Measurements from ENCODE around the gene STAG1.
"Not testable (repeated sequence)": the region's sequence is repeated elsewhere in the genome, so short reads cannot be mapped to it uniquely, and the experiment has no call there.

Gene STAG1

GRCh38 chr3:136602818-136603217, 149.4 kb downstream of the STAG1 start:
- Histone ChIP-seq H3K27ac (ENCODE audit: low read depth, low read length) (no peak overlapping the region), H3K9ac (ENCODE audit: low read length) (no peak overlapping the region), H3K4me3 (ENCODE audit: low read depth, low read length) (no peak overlapping the region), H3K9me3 (ENCODE audit: control insufficient read depth, insufficient read depth, low read depth, low read length) (no peaks in the 10 kb centered on the region), H3K36me3 (ENCODE audit: control insufficient read depth, insufficient read depth, low read length) (0 out of 2 replicates have a peak, but pooled peaks cover 3% of the 10 kb centered on the region), H3K27me3 (ENCODE audit: control insufficient read depth, insufficient read depth, low read length) (no peaks in the 10 kb centered on the region), H3K4me1 (ENCODE audit: control insufficient read depth, insufficient read depth, low read length) (no peaks in the 10 kb centered on the region)

DNA sequence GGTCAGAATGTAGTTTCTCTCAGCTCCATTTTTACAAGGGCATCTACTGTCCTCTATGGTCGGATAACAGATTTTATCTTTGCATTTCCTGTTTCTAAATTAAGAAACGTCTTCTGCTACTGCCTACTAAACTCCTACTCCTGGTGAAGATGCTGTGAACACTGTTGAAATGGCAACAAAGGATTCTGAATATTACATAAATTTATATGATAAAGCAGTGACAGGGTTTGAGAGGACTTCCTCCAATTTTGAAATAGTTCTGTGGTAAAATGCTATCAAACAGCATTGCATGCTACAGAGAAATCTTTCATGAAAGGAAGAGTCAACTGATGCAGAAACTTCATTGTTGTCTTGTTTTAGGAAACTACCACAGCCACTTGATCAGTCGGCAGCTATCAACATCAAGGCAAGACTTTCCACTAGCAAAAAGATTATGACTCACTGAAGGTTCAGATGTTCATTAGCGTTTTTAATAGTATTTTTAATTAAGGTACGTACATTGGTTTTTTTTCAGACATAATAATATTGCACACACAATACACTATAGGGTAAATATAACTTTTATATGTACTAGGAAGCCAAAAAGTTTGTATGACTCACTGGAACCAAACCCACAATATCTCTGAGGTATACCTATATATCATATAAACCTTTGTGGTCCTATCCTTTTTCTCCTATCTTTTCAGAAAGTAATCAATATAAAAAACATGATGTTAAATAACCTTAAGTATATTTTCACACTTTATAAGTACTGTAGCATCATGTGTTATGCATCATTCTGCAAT, 156.1 kb downstream of the STAG1 start:
- Histone ChIP-seq H3K9me3 (ENCODE audit: control insufficient read depth, insufficient read depth, low read depth, low read length) (no peaks in the 10 kb centered on the region), H3K4me3 (ENCODE audit: low read depth, low read length) (no peak overlapping the region), H3K9ac (ENCODE audit: low read length) (no peak overlapping the region), H3K27me3 (ENCODE audit: control insufficient read depth, insufficient read depth, low read length) (no peaks in the 10 kb centered on the region), H3K4me1 (ENCODE audit: control insufficient read depth, insufficient read depth, low read length) (0 out of 2 replicates have a peak, but pooled peaks cover 3% of the 10 kb centered on the region), H3K36me3 (ENCODE audit: control insufficient read depth, insufficient read depth, low read length) (no peaks in the 10 kb centered on the region), H3K27ac (ENCODE audit: low read depth, low read length) (no peak overlapping the region)

GRCh38 chr3:136586580-136586979, 165.6 kb downstream of the STAG1 start:
- Histone ChIP-seq H3K4me1 (ENCODE audit: control insufficient read depth, insufficient read depth, low read length) (no peaks in the 10 kb centered on the region), H3K9ac (ENCODE audit: low read length) (no peak overlapping the region), H3K27me3 (ENCODE audit: control insufficient read depth, insufficient read depth, low read length) (no peaks in the 10 kb centered on the region), H3K9me3 (ENCODE audit: control insufficient read depth, insufficient read depth, low read depth, low read length) (no peaks in the 10 kb centered on the region), H3K27ac (ENCODE audit: low read depth, low read length) (no peak overlapping the region), H3K4me3 (ENCODE audit: low read depth, low read length) (no peak overlapping the region), H3K36me3 (ENCODE audit: control insufficient read depth, insufficient read depth, low read length) (no peaks in the 10 kb centered on the region)

DNA sequence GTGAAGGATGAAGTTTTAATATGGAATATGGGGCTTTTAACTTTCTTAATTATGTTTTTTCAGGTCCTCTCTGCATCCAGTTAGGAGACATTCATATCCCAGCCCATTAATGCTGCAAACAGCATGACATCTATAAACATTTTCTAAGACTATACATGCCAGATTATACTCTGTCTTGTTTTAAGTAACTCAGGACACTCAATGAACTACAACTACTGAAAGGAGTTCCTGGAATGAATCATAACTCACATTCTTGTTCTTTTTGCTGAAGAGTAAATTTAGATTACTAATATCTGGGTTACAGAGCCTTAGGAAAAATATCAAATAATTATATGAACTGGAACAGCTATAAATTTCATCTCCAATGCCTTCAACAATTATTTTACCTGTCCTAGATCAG, 167.4 kb downstream of the STAG1 start:
- Histone ChIP-seq H3K9me3 (ENCODE audit: control insufficient read depth, insufficient read depth, low read depth, low read length) (no peaks in the 10 kb centered on the region), H3K27me3 (ENCODE audit: control insufficient read depth, insufficient read depth, low read length) (no peaks in the 10 kb centered on the region), H3K36me3 (ENCODE audit: control insufficient read depth, insufficient read depth, low read length) (no peaks in the 10 kb centered on the region), H3K27ac (ENCODE audit: low read depth, low read length) (no peak overlapping the region), H3K9ac (ENCODE audit: low read length) (no peak overlapping the region), H3K4me1 (ENCODE audit: control insufficient read depth, insufficient read depth, low read length) (no peaks in the 10 kb centered on the region), H3K4me3 (ENCODE audit: low read depth, low read length) (no peak overlapping the region)

GRCh38 chr3:136583823-136584222, 168.4 kb downstream of the STAG1 start:
- Histone ChIP-seq H3K9ac (ENCODE audit: low read length) (no peak overlapping the region), H3K27me3 (ENCODE audit: control insufficient read depth, insufficient read depth, low read length) (no peaks in the 10 kb centered on the region), H3K9me3 (ENCODE audit: control insufficient read depth, insufficient read depth, low read depth, low read length) (no peaks in the 10 kb centered on the region), H3K36me3 (ENCODE audit: control insufficient read depth, insufficient read depth, low read length) (no peaks in the 10 kb centered on the region), H3K4me3 (ENCODE audit: low read depth, low read length) (no peak overlapping the region), H3K27ac (ENCODE audit: low read depth, low read length) (no peak overlapping the region), H3K4me1 (ENCODE audit: control insufficient read depth, insufficient read depth, low read length) (no peaks in the 10 kb centered on the region)

DNA sequence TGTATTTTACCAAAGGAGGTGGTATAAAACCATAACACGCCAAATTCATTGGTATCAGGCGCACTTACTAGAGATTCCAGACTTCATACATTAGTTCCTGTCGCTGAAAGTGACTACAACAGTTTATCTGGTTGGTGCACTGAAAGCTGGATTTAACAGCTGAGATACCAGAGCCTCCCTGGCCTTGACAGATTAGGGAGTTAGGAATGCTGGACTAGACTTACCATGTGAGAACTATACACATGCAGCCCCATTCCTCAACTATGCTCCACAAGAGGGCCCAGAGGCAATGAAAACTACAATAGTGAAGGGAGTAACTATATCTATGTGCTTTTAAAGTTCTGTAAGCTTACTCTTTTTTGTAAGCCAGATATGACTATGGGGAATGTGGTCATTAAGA, 174.4 kb downstream of the STAG1 start:
- no peaks in the 10 kb centered on the region for H3K36me3 ChIP-seq (ENCODE audit: control insufficient read depth, insufficient read depth, low read length)
- no peak overlapping the region for H3K9ac ChIP-seq (ENCODE audit: low read length)
- H3K9me3 ChIP-seq (ENCODE audit: control insufficient read depth, insufficient read depth, low read depth, low read length): no peaks in the 10 kb centered on the region
- no peaks in the 10 kb centered on the region for H3K27me3 ChIP-seq (ENCODE audit: control insufficient read depth, insufficient read depth, low read length)
- H3K4me3 ChIP-seq (ENCODE audit: low read depth, low read length): no peak overlapping the region
- H3K27ac ChIP-seq (ENCODE audit: low read depth, low read length): no peak overlapping the region
- no peaks in the 10 kb centered on the region for H3K4me1 ChIP-seq (ENCODE audit: control insufficient read depth, insufficient read depth, low read length)

GRCh38 chr3:136576279-136577009, 175.7 kb downstream of the STAG1 start:
- Histone ChIP-seq H3K4me1 (ENCODE audit: control insufficient read depth, insufficient read depth, low read length) (no peaks in the 10 kb centered on the region), H3K4me3 (ENCODE audit: low read depth, low read length) (no peak overlapping the region), H3K27ac (ENCODE audit: low read depth, low read length) (no peak overlapping the region), H3K36me3 (ENCODE audit: control insufficient read depth, insufficient read depth, low read length) (no peaks in the 10 kb centered on the region), H3K27me3 (ENCODE audit: control insufficient read depth, insufficient read depth, low read length) (no peaks in the 10 kb centered on the region), H3K9me3 (ENCODE audit: control insufficient read depth, insufficient read depth, low read depth, low read length) (no peaks in the 10 kb centered on the region), H3K9ac (ENCODE audit: low read length) (no peak overlapping the region)

DNA sequence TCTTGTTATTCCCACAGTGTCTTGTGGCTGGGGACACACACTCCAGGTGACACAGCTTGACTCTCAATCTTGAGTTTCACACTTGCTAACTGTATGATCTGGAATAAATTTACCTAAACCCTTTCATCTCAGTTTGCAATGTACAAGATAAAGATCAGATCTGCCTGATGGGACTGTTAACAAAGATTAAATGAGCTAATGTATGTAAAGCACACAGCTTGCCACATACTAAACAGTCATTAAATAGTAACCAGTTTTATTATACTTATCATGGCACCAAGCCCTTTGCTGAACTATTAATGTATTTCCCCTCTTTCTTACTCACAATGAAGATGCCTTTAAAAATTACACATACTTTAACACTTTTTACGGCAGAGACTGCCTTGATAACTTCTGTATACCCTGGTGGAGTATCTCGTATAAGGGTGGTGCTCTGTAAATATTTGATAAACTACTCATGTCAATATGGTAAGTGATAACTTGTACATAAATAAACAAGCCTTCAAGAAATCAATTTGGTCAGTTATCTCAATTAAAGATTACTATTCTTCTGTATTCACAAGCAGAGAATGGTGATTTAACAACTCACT, 184.5 kb downstream of the STAG1 start:
- no peak overlapping the region for H3K9ac ChIP-seq (ENCODE audit: low read length)
- H3K36me3 ChIP-seq (ENCODE audit: control insufficient read depth, insufficient read depth, low read length): no peaks in the 10 kb centered on the region
- H3K27ac ChIP-seq (ENCODE audit: low read depth, low read length): no peak overlapping the region
- H3K9me3 ChIP-seq (ENCODE audit: control insufficient read depth, insufficient read depth, low read depth, low read length): no peaks in the 10 kb centered on the region
- H3K4me1 ChIP-seq (ENCODE audit: control insufficient read depth, insufficient read depth, low read length): no peaks in the 10 kb centered on the region
- H3K4me3 ChIP-seq (ENCODE audit: low read depth, low read length): no peak overlapping the region
- H3K27me3 ChIP-seq (ENCODE audit: control insufficient read depth, insufficient read depth, low read length): no peaks in the 10 kb centered on the region

DNA sequence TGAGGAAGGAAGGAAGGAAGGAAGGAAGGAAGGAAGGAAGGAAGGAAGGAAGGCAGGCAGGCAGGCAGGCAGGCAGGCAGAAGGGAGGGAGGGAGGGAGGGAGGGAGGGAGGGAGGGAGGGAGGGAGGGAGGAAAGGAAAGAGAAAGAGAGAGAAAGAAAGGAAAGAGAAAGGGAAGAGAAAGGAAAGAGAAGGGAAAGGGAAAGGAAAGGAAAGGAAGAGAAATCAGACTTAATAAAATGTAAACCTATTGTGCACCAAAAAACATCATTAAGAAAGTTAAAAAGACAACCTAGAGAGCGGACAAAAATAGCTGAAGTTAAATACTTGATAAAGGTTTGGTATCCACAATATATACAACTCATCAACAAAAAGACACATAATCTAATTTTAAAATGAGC, 187.2 kb downstream of the STAG1 start:
- not testable (repeated sequence) for H3K27me3 ChIP-seq (ENCODE audit: control insufficient read depth, insufficient read depth, low read length); H3K27ac ChIP-seq (ENCODE audit: low read depth, low read length); H3K9me3 ChIP-seq (ENCODE audit: control insufficient read depth, insufficient read depth, low read depth, low read length); H3K9ac ChIP-seq (ENCODE audit: low read length); H3K4me3 ChIP-seq (ENCODE audit: low read depth, low read length); H3K36me3 ChIP-seq (ENCODE audit: control insufficient read depth, insufficient read depth, low read length)
- H3K4me1 ChIP-seq (ENCODE audit: control insufficient read depth, insufficient read depth, low read length): peaks cover 13% of the 10 kb centered on the region

- Histone ChIP-seq H3K9me3 (ENCODE audit: control insufficient read depth, insufficient read depth, low read depth, low read length) (no peaks in the 10 kb centered on the region), H3K27me3 (ENCODE audit: control insufficient read depth, insufficient read depth, low read length) (no peaks in the 10 kb centered on the region), H3K27ac (ENCODE audit: low read depth, low read length) (no peak overlapping the region), H3K4me1 (ENCODE audit: control insufficient read depth, insufficient read depth, low read length) (peaks cover 19% of the 10 kb centered on the region), H3K9ac (ENCODE audit: low read length) (no peak overlapping the region), H3K4me3 (ENCODE audit: low read depth, low read length) (no peak overlapping the region), H3K36me3 (ENCODE audit: control insufficient read depth, insufficient read depth, low read length) (no peaks in the 10 kb centered on the region)
Measured at GRCh38 chr3:136562026-136562425, 190.2 kb downstream of the STAG1 start.

DNA sequence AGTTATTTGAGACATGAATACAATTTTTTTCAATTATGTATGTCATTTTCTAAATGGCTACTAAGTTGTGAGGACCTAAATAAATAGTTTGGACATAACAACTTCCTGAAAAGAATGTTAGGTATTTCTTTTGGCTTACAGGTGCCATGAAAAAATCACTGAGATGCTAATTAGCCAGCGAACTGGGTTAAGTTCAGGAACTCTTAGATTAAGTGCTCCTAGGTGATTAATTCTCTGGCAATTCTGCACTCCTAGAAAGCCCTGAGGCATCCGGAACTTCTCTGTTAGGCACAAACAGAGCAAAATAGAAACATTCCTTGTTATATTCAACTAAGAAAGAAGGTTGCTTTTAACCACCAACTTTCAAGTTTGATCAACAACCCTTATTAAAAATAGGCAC, 192.3 kb downstream of the STAG1 start:
- Histone ChIP-seq H3K4me1 (ENCODE audit: control insufficient read depth, insufficient read depth, low read length) (peaks cover 19% of the 10 kb centered on the region), H3K9me3 (ENCODE audit: control insufficient read depth, insufficient read depth, low read depth, low read length) (no peaks in the 10 kb centered on the region), H3K27ac (ENCODE audit: low read depth, low read length) (peak overlapping the region; percentile 5; the same call in 1 of the 2 replicates), H3K9ac (ENCODE audit: low read length) (no peak overlapping the region), H3K27me3 (ENCODE audit: control insufficient read depth, insufficient read depth, low read length) (no peaks in the 10 kb centered on the region), H3K36me3 (ENCODE audit: control insufficient read depth, insufficient read depth, low read length) (no peaks in the 10 kb centered on the region), H3K4me3 (ENCODE audit: low read depth, low read length) (no peak overlapping the region)
